OCI-LY1 (cell line): ENCODE data around the gene NUDT21.

Source experiments
- H2AFZ ChIP-seq: fragments of 200-600 bp; sonication (generic), shearing (Covaris generic); 2 replicates; pipeline ENCODE4 v1.6.0; 2014; ENCODE audit warnings: antibody characterized with exemption, mild to moderate bottlenecking, low read length
- H3F3A ChIP-seq: fragments of 200-600 bp; sonication (generic), shearing (Covaris generic); 2 replicates; pipeline ENCODE4 v1.6.0; 2014; ENCODE audit warnings: mild to moderate bottlenecking, antibody characterized with exemption, low read length, moderate library complexity; ENCODE audit not compliant: insufficient read depth
- H3K27ac ChIP-seq: fragments of 200-600 bp; sonication (generic); 2 replicates; pipeline ENCODE4 v1.5.1; 2014; ENCODE audit warnings: low read length, mixed run types, mild to moderate bottlenecking, low read depth; ENCODE audit not compliant: poor library complexity, severe bottlenecking
- H3K27me3 ChIP-seq: fragments of 200-600 bp; sonication (generic); 2 replicates; pipeline ENCODE4 v1.6.0; 2014; ENCODE audit warnings: antibody characterized with exemption, mild to moderate bottlenecking, low read length, moderate library complexity; ENCODE audit not compliant: insufficient read depth
- H3K36me3 ChIP-seq: fragments of 200-600 bp; sonication (generic); 2 replicates; pipeline ENCODE4 v1.6.1; 2014; ENCODE audit warnings: mild to moderate bottlenecking, antibody characterized with exemption, low read length, moderate library complexity, mixed read lengths; ENCODE audit not compliant: insufficient read depth
- H3K4me1 ChIP-seq: fragments of 200-600 bp; sonication (generic); 2 replicates; pipeline ENCODE4 v1.5.1; 2014; ENCODE audit warnings: mild to moderate bottlenecking, low read length, moderate library complexity; ENCODE audit not compliant: insufficient read depth, severe bottlenecking
- H3K4me2 ChIP-seq: fragments of 200-600 bp; sonication (generic), shearing (Covaris generic); 2 replicates; pipeline ENCODE4 v1.6.1; 2014; ENCODE audit warnings: low read length
- H3K4me3 ChIP-seq: fragments of 200-600 bp; sonication (generic); 2 replicates; pipeline ENCODE4 v1.5.1; 2014; ENCODE audit warnings: low read length, low read depth, mild to moderate bottlenecking, mixed read lengths; ENCODE audit not compliant: poor library complexity, severe bottlenecking
- H3K79me2 ChIP-seq: fragments of 200-600 bp; shearing (Covaris generic); 2 replicates; pipeline ENCODE4 v1.6.1; 2016; ENCODE audit warnings: mixed run types, low read length, mixed read lengths; ENCODE audit not compliant: insufficient read depth
- H3K9ac ChIP-seq: fragments of 200-600 bp; sonication (generic), shearing (Covaris generic); 2 replicates; pipeline ENCODE4 v1.6.1; 2014; ENCODE audit warnings: mild to moderate bottlenecking, low read length, mixed read lengths
- H3K9me2 ChIP-seq: fragments of 200-600 bp; sonication (generic), shearing (Covaris generic); 2 replicates; pipeline ENCODE4 v1.6.1; 2014; ENCODE audit warnings: low read depth, mild to moderate bottlenecking, low read length, mixed read lengths
- H3K9me3 ChIP-seq: fragments of 200-600 bp; shearing (Covaris generic); 2 replicates; pipeline ENCODE4 v1.6.1; 2014; ENCODE audit warnings: low read length, mixed read lengths
- H4K20me1 ChIP-seq: fragments of 200-600 bp; sonication (generic), shearing (Covaris generic); 2 replicates; pipeline ENCODE4 v1.6.0; 2016; ENCODE audit warnings: mild to moderate bottlenecking, low read length; ENCODE audit not compliant: insufficient read depth
- EZH2 ChIP-seq: fragments of 200-600 bp; sonication (generic), shearing (Covaris generic); IDR thresholded peaks from 2 replicates; pipeline ENCODE4 v1.8.0; 2017; ENCODE audit warnings: borderline replicate concordance, mixed run types, mild to moderate bottlenecking, antibody characterized with exemption, low read length, moderate library complexity, mixed read lengths
- TF ChIP-seq, protein P1 (sequence below): fragments of 200-600 bp; sonication (generic), shearing (Covaris generic); IDR thresholded peaks from 2 replicates; pipeline ENCODE4 v1.5.1; 2017; ENCODE audit warnings: mild to moderate bottlenecking, antibody characterized with exemption, low read length, moderate library complexity, mixed read lengths

NUDT21 gene

DNA sequence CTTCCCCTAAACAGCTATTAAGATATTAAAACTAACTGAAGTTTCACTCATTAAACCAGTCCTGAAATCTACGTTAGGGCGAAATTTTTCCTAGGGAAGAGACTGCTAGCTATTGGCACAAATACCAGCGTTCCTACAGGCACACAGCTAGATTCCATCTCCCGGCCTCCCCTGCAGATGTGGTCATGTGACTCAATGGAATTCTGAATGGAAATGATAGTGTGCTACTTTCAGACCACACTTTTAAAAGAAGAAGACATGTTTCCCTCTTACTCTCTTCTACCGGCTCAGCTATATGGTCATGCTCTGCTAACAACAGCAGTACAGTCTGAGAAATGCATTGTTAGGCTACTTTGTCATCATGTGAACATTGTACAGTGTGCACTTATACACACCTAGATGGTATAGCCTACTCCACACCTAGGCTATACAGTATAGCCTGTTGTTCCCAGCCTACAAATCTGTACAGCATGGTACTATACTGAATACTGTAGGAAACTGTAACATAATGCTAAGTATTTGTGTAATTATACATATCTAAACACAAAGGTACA is 31.6 kb upstream of the NUDT21 start:
- Histone ChIP-seq H3K36me3 (peaks cover 14% of the 10 kb centered on the region), H3F3A (no peaks in the 10 kb centered on the region), H3K27ac (no peak overlapping the region), H3K4me3 (no peak overlapping the region), H3K27me3 (no peaks in the 10 kb centered on the region), H3K9me2 (no peaks in the 10 kb centered on the region), H3K4me2 (no peak overlapping the region), H3K9me3 (no peaks in the 10 kb centered on the region), H3K9ac (no peak overlapping the region), H2AFZ (no peak overlapping the region), H3K79me2 (no peaks in the 10 kb centered on the region), H4K20me1 (no peaks in the 10 kb centered on the region), H3K4me1 (no peaks in the 10 kb centered on the region)
- TF ChIP-seq, protein P1, sequence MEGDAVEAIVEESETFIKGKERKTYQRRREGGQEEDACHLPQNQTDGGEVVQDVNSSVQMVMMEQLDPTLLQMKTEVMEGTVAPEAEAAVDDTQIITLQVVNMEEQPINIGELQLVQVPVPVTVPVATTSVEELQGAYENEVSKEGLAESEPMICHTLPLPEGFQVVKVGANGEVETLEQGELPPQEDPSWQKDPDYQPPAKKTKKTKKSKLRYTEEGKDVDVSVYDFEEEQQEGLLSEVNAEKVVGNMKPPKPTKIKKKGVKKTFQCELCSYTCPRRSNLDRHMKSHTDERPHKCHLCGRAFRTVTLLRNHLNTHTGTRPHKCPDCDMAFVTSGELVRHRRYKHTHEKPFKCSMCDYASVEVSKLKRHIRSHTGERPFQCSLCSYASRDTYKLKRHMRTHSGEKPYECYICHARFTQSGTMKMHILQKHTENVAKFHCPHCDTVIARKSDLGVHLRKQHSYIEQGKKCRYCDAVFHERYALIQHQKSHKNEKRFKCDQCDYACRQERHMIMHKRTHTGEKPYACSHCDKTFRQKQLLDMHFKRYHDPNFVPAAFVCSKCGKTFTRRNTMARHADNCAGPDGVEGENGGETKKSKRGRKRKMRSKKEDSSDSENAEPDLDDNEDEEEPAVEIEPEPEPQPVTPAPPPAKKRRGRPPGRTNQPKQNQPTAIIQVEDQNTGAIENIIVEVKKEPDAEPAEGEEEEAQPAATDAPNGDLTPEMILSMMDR, result no peak
- no peak for TF ChIP-seq EZH2

DNA sequence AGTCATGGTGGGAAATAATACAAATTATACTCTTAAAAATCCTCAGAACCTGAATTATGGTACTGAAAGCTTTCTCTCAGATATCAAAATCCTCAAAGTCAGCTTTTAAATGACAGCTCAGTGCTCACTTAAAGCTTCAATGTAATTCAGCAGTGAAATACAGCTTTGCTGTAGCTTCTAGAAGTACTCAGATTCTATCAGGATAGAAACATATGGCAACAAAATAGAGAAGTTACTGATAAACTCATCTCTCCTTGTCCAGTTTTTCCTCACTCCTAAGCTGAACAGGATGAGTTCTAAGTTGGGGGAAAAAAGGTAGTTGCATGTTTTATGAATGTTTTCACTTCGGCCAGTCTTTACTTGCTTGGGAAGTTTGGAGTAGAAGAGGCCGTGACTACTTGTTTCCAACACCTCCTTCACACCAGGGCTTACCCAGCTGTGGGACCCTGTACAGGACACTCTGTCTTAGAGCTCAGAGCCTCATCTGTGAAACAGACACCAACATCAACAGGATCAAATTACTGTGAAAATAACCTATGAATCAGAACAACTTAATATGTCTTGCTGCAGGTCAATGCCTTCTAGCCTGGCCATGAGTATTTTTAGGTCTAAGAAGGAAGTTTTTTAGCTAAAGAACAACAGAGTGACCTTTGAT is 30.5 kb upstream of the NUDT21 start:
- Histone ChIP-seq H4K20me1 (no peaks in the 10 kb centered on the region), H3K27ac (no peak overlapping the region), H3K36me3 (peaks cover 24% of the 10 kb centered on the region), H3F3A (no peaks in the 10 kb centered on the region), H3K9ac (no peak overlapping the region), H3K4me1 (no peaks in the 10 kb centered on the region), H3K9me3 (no peaks in the 10 kb centered on the region), H3K27me3 (no peaks in the 10 kb centered on the region), H2AFZ (no peak overlapping the region), H3K4me3 (no peak overlapping the region), H3K4me2 (no peak overlapping the region), H3K9me2 (no peaks in the 10 kb centered on the region), H3K79me2 (no peaks in the 10 kb centered on the region)
- no peak for TF ChIP-seq EZH2
- TF ChIP-seq, protein P1, result no peak

DNA sequence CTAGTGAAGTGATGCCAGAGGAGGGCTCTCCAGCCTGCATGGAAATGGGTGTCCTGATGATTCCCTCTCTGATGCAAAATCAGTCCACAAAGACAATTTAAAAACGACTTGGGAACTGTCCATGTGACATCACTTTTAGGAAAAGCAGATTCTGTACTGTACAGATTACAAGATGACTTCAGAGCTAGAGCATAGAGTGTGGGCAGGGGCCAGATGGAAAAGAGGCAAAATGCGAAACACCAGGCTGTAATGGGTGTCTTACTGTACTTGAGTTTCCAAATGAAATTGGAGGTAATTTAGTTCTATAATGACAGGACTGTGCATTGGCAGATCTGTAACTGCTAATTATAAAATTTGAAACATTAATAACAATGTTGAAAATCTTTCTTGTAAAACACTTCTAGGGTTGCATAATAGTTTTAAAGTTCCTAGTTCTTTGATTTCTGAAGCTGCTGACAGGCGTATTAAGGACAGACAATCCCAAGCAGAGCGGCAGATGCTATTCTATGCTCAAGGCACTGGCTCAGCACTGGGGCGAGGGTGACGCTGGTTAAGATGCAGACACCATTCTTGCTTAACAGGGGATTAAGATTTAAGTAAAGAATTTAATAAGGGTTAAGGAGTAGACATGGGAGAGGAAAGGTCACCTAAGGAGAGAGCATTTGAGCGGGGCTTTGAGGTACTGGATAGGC is 29.8 kb upstream of the NUDT21 start:
- Histone ChIP-seq H3K79me2 (no peaks in the 10 kb centered on the region), H3K9ac (no peak overlapping the region), H3K36me3 (peaks cover 31% of the 10 kb centered on the region), H2AFZ (no peak overlapping the region), H3K27me3 (no peaks in the 10 kb centered on the region), H3K9me2 (no peaks in the 10 kb centered on the region), H3K9me3 (no peaks in the 10 kb centered on the region), H3K4me3 (no peak overlapping the region), H3F3A (no peaks in the 10 kb centered on the region), H3K4me2 (no peak overlapping the region), H4K20me1 (no peaks in the 10 kb centered on the region), H3K27ac (no peak overlapping the region), H3K4me1 (no peaks in the 10 kb centered on the region)
- TF ChIP-seq, protein P1, result no peak
- TF ChIP-seq EZH2, result no peak
